Effector CD8-positive, alpha-beta T cell (primary cell): ENCODE measurements around the gene TMEM150A.
A peak's percentile ranks its signal among the peaks of the same experiment; 100 is the strongest.
"Not testable (repeated sequence)": the region's sequence is repeated elsewhere in the genome, so short reads cannot be mapped to it uniquely, and the experiment has no call there.

ENCODE experiments used
- DNase-seq: peaks from one replicate; lab custom pipeline; 2025; lab: John Stamatoyannopoulos, UW

Gene TMEM150A

GRCh38 chr2:85593023-85593422 lies 9.5 kb downstream of the TMEM150A start:
- DNase-seq = no peak

GRCh38 chr2:85592299-85592698 lies 10.2 kb downstream of the TMEM150A start:
- not testable (repeated sequence) for DNase-seq

DNA sequence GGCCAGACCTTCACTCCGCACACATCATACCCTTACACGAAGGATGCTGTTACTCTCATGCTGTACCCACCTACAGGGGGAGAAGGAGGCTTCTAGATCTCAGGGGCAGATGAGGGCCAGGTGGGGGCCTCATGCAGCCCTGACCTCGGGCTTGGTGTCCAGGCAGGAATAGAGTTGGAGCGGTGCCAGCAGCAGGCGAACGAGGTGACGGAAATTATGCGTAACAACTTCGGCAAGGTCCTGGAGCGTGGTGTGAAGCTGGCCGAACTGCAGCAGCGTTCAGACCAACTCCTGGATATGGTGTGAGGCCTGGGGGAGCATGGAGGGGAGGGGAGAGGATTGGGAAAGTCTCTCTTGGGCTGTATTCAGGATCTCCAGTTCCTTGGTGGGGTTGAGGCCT lies 10.9 kb downstream of the TMEM150A start:
- no peak for DNase-seq

DNA sequence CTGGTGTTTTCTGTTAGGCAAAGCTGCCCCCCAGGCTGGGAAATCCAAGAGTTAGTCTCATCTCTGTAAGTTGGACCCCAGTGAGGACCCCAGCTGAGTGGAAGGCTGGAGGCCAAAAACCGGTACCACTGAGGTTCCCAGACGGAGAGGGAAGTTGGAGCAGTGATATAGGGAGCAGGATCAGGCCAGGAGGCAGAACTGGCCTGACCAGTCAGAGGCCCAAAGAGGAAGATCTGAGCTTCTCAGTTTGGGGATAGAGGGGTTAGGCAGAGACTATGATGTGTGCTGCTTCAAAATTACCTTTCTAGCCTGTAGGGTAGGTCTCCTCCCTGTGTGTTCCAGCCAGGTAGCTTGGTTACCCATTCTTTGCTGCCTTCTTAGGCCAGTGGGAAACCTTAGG lies 11.5 kb downstream of the TMEM150A start:
- DNase-seq = no peak

DNA sequence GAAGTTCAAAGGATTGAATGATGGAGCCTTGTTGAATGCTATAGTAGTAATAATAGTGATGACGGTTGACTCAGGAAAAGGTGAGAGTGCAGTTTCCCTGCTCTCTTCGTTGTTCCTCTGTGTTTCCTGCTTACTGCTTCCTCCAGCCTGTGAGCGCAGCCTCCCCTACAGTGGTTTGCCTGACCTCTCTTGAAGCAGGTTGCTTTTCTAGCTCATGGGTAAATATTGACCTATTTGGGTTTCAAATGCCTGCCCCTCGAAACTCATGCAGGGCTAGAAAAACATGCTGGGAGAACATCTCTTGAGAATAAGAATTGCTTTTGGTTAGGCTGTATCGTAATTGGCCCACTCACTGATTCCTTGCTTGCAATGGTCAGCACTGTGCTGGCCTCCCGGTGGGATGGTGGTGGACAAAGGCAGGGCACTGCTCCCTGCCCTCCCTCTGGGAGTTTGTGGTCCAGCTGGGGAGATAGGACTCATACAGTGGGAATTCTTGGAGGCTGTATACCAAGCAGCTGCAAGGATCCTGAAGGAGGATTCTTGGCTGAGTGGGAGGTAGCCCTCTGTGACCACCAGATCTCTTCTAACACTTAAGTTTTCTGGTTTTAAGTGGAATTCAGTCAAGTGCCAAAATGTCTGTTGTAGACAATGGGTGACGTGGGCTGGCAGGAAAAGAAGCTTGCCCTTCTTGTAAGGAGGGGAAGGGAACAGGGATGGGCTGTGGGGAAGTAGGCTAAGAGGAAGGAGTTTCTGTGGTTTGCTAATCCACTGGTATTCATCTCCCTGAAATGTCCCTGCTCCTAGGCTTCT lies 12.3 kb downstream of the TMEM150A start:
- DNase-seq = no peak

DNA sequence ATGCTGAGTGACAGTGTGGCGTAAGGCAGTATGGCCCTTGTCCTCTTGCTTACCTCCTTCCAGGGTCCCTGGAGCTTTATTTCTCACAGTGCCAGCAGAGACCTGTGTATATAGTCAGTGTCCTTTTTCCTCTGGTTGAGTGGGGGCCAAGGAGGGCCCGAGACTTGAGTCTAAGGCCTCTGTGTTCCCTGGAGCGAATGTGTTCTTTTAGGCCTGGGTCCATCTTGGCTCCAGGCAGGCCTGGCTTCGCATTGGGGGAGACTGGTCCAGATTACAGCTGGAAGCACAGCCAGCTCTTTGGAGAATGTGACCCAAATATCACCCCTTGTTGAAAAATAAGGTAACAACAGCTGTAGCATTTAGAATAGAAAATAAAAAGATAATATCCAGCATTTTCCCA lies 13.3 kb downstream of the TMEM150A start:
- no peak for DNase-seq

DNA sequence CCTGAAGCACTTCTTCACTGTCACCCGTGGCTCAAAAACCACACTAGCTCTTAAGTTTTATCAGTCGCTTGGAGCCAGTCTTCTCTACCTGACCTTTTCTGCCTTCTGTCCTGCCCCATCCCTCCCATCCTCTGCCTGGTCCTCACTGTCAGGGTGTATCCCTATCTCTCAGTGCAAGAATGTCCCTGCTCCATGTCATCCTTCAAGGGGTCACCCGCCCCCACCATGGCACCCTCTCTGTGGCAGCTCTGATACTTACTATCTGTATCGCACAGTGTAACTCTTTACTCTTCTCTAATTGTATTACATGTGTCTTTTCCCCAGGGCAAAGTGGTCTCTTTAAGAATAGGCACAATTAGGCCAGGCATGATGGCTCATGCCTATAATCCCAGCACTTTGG lies 13.9 kb downstream of the TMEM150A start:
- no peak for DNase-seq

GRCh38 chr2:85588236-85588635 lies 14.3 kb downstream of the TMEM150A start:
- no peak for DNase-seq

- DNase-seq = no peak
These were observed 16.8 kb downstream of the TMEM150A start for GRCh38 chr2:85585781-85586105.

DNA sequence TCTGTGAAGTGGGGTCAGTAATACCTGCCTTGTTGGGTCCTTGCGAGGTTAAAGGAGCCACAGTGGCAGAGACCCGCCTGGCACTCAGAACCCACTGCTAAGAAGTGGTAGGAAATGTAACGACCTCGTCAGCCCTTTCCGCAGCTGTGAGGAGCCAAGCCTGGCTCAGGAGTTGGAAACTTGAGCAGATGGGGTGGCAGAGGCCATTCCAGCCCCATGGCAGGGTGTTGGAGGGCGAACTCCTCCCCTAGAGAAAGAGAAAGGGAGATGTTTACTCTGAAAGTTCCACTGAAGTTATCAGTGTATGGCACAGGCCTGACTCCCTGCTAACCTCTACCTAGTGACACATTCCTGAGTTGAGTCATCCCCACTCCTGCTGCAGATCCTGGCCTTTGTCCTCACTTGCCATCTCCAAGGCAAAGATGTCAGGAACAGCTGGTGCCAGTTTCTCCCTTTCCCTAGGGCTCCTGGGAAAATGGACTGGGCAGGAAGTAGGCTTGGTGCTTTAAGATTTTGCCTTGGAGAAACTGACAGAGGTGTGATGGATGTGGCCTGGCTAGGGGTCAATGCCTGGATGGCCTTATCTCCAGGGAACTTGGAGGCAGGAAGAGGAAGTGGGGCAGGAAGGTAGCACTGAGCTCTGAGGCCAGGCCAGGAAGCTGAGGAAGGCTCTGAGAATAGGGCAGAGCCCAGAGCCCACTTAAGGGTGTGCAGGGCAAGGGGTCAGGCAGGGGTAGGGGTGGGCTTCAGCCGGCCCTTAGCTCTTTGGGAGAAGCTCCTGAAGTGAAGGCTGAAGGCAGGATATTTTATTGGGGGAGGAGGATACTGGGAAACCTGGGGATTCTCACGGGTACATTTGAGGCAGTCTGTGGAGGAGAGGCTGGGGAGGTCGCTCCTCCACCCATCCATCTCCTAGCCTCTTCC lies 17.4 kb downstream of the TMEM150A start:
- DNase-seq = no peak

GRCh38 chr2:85584354-85584856 lies 18.1 kb downstream of the TMEM150A start, which contains the start of gene VAMP5:
VAMP5 (plus strand) TSS chr2:85584431; CDS start chr2:85584491, 60 bp downstream.
- no peak for DNase-seq

DNA sequence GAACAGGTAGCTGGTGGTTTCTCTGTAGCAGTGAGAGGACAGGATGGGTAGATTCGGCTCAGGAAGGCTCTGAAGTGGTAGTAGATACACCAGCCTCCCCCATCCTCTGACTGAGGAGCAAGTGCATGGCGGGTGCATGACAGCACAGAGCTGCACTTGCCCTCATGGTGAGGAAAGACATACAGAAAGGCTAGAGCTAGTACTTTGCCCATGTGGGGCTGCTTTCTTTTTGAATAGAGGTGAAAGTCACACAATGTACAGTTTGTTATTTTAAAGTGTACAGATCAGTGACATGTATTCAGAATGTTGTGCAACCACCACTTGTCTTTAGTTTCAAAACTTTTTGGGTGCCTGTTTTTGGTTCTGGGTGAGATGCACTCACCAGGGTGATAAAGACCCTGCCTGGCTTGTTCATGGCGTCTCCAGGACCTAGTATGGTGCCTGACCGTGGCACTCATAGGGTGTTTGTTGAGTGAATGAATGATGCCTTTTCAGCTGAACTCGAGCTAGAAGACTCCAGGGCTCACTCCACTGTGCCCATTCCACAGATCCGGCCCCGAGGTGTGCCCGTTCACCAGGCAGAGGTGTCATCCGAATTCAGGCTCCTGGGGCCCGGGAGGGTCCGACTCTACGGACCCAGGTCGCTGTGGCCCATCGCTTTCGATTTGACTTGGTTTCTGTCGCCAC lies 18.7 kb downstream of the TMEM150A start:
- peak; percentile 23 for DNase-seq

GRCh38 chr2:85582492-85582891 lies 20.0 kb downstream of the TMEM150A start:
- no peak for DNase-seq

DNA sequence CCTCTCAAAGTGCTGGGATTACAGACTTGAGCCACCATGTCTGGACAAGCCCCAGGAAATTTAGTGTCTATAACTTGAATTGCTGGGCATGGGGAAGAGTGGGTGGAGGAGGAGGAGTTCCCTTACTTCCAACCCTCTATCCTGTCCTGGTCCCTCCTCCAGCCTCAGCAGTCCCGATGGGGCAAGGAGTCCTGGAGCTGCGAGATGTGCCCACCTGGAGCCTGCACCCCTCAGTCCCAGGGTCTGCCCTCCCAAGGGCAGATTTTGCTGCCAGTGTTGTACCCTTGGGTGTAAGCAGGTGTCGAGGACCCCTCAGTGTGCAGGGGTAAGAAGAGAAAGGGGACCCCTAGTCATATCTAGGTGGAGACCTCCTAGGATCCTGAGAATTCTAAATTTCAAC lies 22.3 kb downstream of the TMEM150A start:
- no peak for DNase-seq

GRCh38 chr2:85579266-85579935 lies 23.1 kb downstream of the TMEM150A start:
- DNase-seq = no peak

- no peak for DNase-seq
These were observed 24.0 kb downstream of the TMEM150A start for GRCh38 chr2:85578243-85579180.

GRCh38 chr2:85577386-85578242 lies 24.9 kb downstream of the TMEM150A start, which contains the start of gene VAMP8:
VAMP8 (plus strand) TSS chr2:85577586; CDS start chr2:85577647, 61 bp downstream.
- DNase-seq = peak; percentile 53

- DNase-seq = no peak
These were observed 25.5 kb downstream of the TMEM150A start for GRCh38 chr2:85577063-85577385.

DNA sequence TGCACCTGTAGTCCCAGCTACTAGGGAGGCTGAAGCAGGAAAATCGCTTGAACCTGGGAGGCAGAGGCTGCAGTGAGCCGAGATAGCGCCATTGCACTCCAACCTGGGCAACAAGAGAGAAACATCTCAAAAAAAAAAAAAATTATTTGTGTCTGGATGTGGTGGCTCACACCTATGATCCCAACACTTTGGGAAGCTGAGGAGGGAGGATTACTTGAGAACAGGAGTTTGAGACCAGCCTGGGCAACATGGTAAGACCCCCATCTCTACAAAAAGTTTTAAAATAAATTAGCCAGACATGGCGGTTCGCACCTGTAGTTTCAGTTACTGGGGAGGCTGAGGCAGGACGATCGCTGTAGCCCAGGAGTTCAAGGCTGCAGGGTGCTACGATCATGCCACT lies 26.8 kb downstream of the TMEM150A start:
- no peak for DNase-seq

GRCh38 chr2:85566265-85566664 lies 36.2 kb downstream of the TMEM150A start:
- no peak for DNase-seq
